GM18873 (cell line): ENCODE measurements around the gene PPP1R1A.

Experiments
- ATAC-seq: cut with Tn5 transposase; IDR thresholded peaks from one replicate; pipeline ENCODE4 v1.9.1; 2021; ENCODE audit warnings: mild to moderate bottlenecking, moderate library complexity, moderate number of reproducible peaks; ENCODE audit not compliant: unreplicated experiment, low FRiP score

PPP1R1A gene

GRCh38 chr12:54578778-54579177 is 9.7 kb downstream of the PPP1R1A start:
- ATAC-seq = no peak

DNA sequence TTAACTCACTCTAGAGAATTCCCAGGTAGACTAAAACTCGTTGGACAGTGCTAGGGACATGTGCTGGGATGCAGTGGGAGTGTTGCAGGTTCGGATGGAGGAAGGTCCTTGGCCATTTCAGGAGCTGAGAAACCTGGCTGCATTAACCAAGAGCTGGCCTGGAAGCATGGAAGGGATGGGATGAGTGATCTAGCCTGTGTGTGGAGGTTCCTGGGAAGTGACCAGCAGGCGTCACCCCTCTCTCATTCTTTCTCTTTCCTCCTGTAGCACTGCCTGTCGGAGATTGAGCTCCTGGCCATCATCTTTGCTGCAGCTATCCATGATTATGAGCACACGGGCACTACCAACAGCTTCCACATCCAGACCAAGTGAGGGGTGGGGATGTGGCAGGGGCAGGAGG is 15.6 kb downstream of the PPP1R1A start:
- no peak for ATAC-seq

GRCh38 chr12:54571193-54572188 is 17.0 kb downstream of the PPP1R1A start:
- no peak for ATAC-seq

DNA sequence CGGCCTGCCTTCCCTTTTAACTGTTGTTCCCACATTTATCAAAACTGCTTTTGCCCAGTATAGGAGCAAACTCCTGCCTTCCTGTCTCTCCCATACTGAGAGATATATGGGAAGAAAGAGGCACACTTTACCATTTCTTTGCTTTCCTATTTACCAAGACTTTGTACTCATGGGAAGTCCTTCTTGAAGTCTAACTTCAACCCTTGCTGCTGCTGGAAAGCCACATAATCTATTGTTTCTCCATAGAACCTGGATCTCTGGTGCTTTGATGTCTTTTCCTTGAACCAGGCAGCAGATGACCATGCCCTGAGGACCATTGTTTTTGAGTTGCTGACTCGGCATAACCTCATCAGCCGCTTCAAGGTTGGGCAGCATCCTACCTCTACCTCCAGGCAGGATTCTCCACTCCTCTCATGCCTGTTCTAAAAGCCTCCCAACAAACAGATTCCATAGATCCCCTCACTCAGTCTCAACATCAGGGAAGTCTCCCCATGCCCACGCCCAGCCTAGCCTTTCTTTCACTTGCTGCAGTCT is 18.4 kb downstream of the PPP1R1A start:
- ATAC-seq = no peak

DNA sequence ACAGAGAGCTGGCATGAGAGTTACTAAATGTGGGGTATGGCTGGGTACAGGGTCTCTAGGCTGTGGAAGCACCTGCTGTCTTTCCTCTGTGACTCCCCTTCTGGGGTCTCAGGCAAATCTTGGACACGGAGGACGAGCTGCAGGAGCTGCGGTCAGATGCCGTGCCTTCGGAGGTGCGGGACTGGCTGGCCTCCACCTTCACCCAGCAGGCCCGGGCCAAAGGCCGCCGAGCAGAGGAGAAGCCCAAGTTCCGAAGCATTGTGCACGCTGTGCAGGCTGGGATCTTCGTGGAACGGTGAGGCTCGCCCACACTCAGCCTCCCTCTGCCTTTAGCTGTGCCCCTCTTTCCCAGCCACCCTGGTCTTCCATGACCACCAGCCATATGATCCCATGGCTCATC is 19.4 kb downstream of the PPP1R1A start:
- ATAC-seq = no peak

- ATAC-seq = no peak
Measured at GRCh38 chr12:54566792-54567191, 21.7 kb downstream of the PPP1R1A start.

- no peak for ATAC-seq
Measured at GRCh38 chr12:54565986-54566544, 22.4 kb downstream of the PPP1R1A start.

DNA sequence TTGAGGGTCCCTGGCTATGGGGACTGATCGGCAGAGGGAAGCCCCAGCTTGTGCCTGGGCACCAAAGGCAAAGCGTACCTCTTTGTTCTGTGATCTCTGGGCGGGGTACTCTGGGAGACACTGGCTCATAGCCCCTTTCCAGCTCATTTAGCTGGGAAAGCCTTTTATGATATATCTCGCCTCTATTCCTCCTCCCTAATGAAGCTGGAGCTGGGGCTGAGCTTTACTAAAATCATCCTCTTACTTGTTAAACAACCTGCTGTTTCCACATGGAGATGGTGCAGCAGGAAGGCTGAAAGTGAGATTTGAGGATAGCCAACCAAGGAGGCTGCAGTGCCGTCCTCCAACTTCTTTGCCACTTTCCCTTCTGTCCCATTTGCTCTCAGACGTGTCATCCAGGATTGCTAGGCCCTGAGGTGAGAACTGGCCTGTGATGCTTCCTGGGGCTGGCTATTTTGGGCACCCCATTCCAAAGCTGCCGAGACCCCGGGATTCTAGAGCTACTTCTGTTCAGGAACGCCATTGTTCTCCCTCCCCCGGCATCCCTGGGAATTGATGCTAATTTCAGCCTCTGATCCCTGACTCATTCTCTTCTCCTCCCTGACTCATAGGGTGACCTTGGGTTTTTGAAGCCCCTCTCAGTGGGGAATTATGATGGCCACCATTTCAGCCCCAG is 23.0 kb downstream of the PPP1R1A start:
- ATAC-seq = no peak

- ATAC-seq = no peak
Measured at GRCh38 chr12:54564768-54565167, 23.7 kb downstream of the PPP1R1A start.

DNA sequence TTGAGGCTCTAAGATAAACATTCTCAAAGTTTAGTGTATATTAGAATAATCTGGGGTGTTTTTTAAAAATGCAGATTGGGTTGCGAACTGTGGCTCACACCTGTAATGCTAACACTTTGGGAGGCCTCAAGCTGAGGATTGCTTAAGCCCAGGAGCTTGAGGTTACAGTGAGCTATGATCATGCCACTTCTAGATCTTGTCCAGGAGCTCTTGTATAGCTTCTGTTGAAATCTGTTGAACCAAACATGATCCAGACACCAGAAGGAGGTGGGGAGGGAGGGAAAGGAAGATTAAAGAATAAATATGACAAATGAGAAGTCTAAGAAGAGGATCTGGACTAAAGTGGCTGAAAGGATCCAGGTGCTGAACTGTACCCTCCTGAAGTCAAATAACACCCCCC is 24.7 kb downstream of the PPP1R1A start:
- ATAC-seq = no peak

DNA sequence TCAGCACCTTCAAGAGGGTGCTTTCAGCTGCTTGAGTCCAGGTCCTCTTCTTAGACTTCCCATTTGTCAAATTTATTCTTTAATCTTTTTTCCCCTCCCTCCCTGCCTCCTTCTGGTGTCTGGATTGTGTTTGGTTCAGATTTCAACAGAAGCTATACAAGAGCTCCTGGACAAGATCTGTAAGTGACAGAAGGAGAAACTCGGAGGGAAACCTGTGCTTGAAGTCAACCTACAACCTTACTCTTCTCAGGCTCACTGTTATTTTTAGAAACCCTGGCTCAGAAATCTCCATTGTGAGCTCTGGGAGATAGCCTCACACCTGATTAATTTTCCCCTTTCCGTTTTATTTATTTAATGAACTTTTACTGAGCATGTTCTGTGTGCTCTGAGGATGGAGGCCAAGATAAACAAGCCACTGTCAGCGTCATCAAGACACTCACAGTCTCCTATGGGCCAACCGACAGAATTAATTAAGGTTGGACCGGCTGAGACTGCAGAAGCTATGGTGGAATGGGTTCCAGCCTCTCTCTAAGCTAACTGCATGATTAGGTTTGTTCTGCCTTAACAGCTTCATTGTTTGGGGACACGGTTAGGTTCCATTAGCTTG is 25.6 kb downstream of the PPP1R1A start:
- no peak for ATAC-seq

DNA sequence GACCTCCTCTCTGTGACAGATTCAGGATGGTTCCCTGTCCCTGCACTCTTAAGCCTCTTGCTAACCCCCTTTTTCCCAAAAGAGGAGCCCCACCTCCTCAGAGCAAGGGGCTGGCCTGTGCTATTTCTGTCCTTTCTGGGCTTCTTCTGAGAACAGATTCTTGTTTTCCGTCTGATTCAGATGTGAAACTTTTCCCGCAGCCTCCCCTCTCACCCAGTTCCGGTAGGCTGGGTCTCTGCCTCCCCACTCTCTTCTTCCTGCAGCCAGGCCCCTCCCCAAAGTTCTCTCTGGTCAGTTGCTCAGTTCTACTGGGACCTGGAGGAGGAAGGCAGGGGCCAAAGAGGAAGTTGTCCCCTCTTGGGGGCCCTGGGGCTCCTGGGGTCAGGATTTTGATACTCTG is 27.3 kb downstream of the PPP1R1A start:
- no peak for ATAC-seq

- ATAC-seq = peak; percentile 99
Measured at GRCh38 chr12:54560374-54560858, 28.0 kb downstream of the PPP1R1A start.

- ATAC-seq = no peak
Measured at GRCh38 chr12:54558759-54559158, 29.7 kb downstream of the PPP1R1A start.

GRCh38 chr12:54558311-54558710 is 30.1 kb downstream of the PPP1R1A start:
- ATAC-seq = no peak

DNA sequence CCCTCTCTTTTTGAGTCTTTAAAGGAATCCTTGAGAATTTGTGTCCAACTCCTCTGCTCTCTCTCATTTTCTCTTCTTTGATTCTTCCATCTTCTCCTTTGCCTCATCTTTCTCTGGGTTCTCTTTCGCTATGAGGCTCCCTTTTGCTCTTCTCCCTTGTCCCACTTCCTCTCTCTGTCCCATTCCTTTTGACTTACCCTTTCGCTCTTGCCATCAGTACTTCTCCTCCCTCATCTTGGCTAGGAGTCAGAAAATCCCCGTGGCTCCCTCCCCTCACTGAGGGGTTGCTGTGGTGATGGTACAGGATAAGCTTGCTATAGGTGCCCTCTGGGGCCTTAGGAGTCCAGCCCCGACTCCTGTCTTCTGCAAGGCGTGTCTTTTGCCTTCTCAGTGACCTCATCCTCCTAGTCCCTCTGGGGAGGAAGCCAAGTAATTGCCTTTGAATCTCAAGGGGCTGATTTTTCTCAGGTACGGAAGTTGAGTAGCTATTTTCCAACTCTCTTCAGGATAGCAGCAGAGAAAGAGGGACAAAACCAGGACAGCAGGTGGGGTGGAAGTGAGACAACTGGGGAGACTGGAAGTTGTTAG is 32.7 kb downstream of the PPP1R1A start:
- no peak for ATAC-seq

DNA sequence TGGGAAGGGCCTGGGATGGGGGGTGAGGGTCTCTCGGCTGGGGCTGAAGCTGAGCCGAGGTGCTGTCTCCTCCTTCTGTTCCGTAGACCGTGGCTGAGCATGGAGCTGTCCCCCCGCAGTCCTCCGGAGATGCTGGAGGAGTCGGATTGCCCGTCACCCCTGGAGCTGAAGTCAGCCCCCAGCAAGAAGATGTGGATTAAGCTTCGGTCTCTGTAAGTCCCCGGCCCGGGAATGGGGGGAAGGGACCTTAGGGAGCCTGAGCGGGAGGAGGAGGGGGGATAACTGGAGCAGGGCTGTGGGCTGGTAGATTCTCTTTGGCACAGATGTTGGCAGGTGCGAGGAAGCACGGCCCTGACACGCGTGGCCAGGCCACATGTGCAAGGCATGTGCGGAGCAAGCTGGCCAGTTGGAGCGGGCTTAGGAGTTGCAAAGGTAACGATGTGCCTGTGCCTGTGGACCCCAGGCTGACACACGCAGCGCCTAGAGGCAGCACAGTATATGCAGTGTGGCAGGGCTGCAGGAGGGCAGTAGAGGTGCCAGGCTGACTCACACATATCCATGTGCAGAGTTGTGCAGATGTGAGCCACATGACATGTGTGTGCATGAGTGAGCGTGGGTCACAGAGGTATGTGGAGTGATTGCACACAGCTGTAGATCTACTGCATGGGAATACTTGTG is 38.5 kb downstream of the PPP1R1A start:
- ATAC-seq = no peak

- no peak for ATAC-seq
Measured at GRCh38 chr12:54546511-54546910, 41.9 kb downstream of the PPP1R1A start.

DNA sequence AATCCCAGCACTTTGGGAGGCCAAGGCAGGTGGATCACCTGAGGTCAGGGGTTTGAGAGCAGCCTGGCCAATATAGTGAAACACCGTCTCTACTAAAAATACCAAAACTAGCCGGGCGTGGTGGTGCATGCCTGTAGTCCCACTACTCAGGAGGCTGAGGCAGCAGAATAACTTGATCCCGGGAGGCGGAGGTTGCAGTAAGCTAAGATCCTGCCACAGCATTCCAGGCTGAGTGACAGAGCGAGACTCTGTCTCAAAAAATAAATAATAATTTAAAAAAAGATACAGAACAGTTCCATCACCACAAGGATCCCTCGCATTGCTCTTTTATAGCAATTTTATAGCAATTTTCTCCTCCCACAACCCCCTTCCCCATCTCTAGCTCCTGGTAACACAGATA is 43.7 kb downstream of the PPP1R1A start:
- ATAC-seq = no peak

DNA sequence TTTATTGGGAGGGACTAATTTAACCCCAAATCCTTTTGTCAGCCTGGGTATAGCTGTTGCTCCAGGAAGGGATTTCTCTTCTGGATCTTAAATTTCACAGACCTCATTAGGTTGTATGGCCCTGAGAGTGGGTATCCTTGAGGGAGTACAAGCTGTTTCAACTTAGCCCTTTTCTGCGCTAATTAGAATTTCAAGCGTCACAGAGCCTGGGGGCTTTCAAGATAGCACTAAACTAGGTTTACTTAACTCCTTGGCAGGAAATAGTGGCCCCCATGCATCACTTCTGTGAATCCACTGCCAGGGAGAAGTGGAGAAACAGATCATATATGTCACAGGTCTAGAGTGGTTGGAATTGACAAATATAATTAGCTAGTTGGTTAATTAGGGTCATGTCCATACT is 44.9 kb downstream of the PPP1R1A start:
- ATAC-seq = no peak
